NCI-H1105 treated with DMSO at 0.1 percent for 48 hours (cell line): ENCODE data around the gene CENATAC.
A peak's percentile ranks its signal among the peaks of the same experiment; 100 is the strongest.
"Not testable (repeated sequence)": the region's sequence is repeated elsewhere in the genome, so short reads cannot be mapped to it uniquely, and the experiment has no call there.

Experiments
- DNase-seq: peaks from one replicate; lab custom pipeline; 2025; lab: John Stamatoyannopoulos, UW

The CENATAC gene

GRCh38 chr11:119055901-119056300 lies 58.0 kb downstream of the CENATAC start:
- DNase-seq, result peak; percentile 11

- peak; percentile 41 for DNase-seq
These were observed 58.6 kb downstream of the CENATAC start for GRCh38 chr11:119056421-119056999.

GRCh38 chr11:119057000-119057769 lies 59.2 kb downstream of the CENATAC start, which contains the start of gene HYOU1:
Gene HYOU1, minus strand, starts transcription at chr11:119057205. Its CDS starts 1,045 bp downstream, at chr11:119056160.
- peak; percentile 98 for DNase-seq

- DNase-seq, result not testable (repeated sequence)
These were observed 61.2 kb downstream of the CENATAC start for GRCh38 chr11:119059128-119059527.

- no peak for DNase-seq
These were observed 63.3 kb downstream of the CENATAC start for GRCh38 chr11:119061256-119061655.

GRCh38 chr11:119062779-119063178 lies 64.8 kb downstream of the CENATAC start:
- DNase-seq, result no peak

- DNase-seq, result peak; percentile 28
These were observed 67.4 kb downstream of the CENATAC start for GRCh38 chr11:119065369-119065768.
